HG02571 (cell line): ENCODE data around the gene LRRTM4.
"Not testable (repeated sequence)": the region's sequence is repeated elsewhere in the genome, so short reads cannot be mapped to it uniquely, and the experiment has no call there.

Experiments used
- ATAC-seq: cut with Tn5 transposase; IDR thresholded peaks from one replicate; pipeline ENCODE4 v1.9.1; 2021; ENCODE audit warnings: mild to moderate bottlenecking, moderate library complexity; ENCODE audit not compliant: unreplicated experiment

The LRRTM4 gene

GRCh38 chr2:77088424-77088823 lies 433.8 kb downstream of the LRRTM4 start:
- ATAC-seq, result not testable (repeated sequence)

GRCh38 chr2:77087987-77088414 lies 434.2 kb downstream of the LRRTM4 start:
- ATAC-seq, result no peak

- ATAC-seq, result no peak
Measured at GRCh38 chr2:77086478-77086877, 435.7 kb downstream of the LRRTM4 start.

GRCh38 chr2:77086051-77086450 lies 436.1 kb downstream of the LRRTM4 start:
- ATAC-seq, result no peak

- ATAC-seq, result no peak
Measured at GRCh38 chr2:77085561-77085960, 436.6 kb downstream of the LRRTM4 start.

GRCh38 chr2:77081597-77081996 lies 440.6 kb downstream of the LRRTM4 start:
- ATAC-seq, result no peak

- ATAC-seq, result no peak
Measured at GRCh38 chr2:77064324-77064723, 457.9 kb downstream of the LRRTM4 start.

GRCh38 chr2:77054938-77055337 lies 467.2 kb downstream of the LRRTM4 start:
- ATAC-seq, result no peak

- no peak for ATAC-seq
Measured at GRCh38 chr2:77046339-77046738, 475.8 kb downstream of the LRRTM4 start.

- ATAC-seq, result not testable (repeated sequence)
Measured at GRCh38 chr2:77045456-77045855, 476.7 kb downstream of the LRRTM4 start.

- no peak for ATAC-seq
Measured at GRCh38 chr2:77034445-77034844, 487.7 kb downstream of the LRRTM4 start.

GRCh38 chr2:77029237-77029636 lies 492.9 kb downstream of the LRRTM4 start:
- ATAC-seq, result not testable (repeated sequence)

GRCh38 chr2:77028032-77028600 lies 494.1 kb downstream of the LRRTM4 start:
- ATAC-seq, result no peak

GRCh38 chr2:77025714-77026113 lies 496.5 kb downstream of the LRRTM4 start:
- no peak for ATAC-seq

GRCh38 chr2:77021161-77021560 lies 501.0 kb downstream of the LRRTM4 start:
- no peak for ATAC-seq

- ATAC-seq, result no peak
Measured at GRCh38 chr2:77018219-77018618, 504.0 kb downstream of the LRRTM4 start.

GRCh38 chr2:77017355-77017745 lies 504.8 kb downstream of the LRRTM4 start:
- no peak for ATAC-seq

GRCh38 chr2:77016443-77017354 lies 505.5 kb downstream of the LRRTM4 start:
- no peak for ATAC-seq

- no peak for ATAC-seq
Measured at GRCh38 chr2:77013953-77014352, 508.2 kb downstream of the LRRTM4 start.

GRCh38 chr2:77013457-77013856 lies 508.7 kb downstream of the LRRTM4 start:
- no peak for ATAC-seq

- ATAC-seq, result no peak
Measured at GRCh38 chr2:77009307-77009706, 512.9 kb downstream of the LRRTM4 start.

- no peak for ATAC-seq
Measured at GRCh38 chr2:77008853-77009252, 513.3 kb downstream of the LRRTM4 start.
